ENCODE data around the gene TSPAN14. TPM values are rescaled to one million over a fixed set of nuclear protein-coding genes. Genes with fewer than 3 reads are reported as not detected.
A peak's percentile ranks its signal among the peaks of the same experiment; 100 is the strongest.

TSPAN14 gene
- total and polyA plus RNA-seq, 2 of the 13 experiments (the other 11 are each of a cell fraction or from before 2014, with no cell fraction given), result 24.1 to 80.6 TPM

- TF ChIP-seq FIP1L1 (IDR thresholded peaks at IDR 0.05; ENCODE audit: borderline replicate concordance, insufficient read depth, low read depth, low read length), result no peak
These were observed 61.4 kb downstream of the TSPAN14 start (continued) for GRCh38 chr10:80515511-80515910.

GRCh38 chr10:80515941-80516340 lies 61.8 kb downstream of the TSPAN14 start:
- CTCF ChIA-PET (ENCODE audit: low intra/inter-chr PET ratio, low total read pairs), result no interaction called here
- FAIRE-seq (no peak), DNase-seq (ENCODE audit: low spot score) (no peak), ATAC-seq (no peak)
- no peaks in the 10 kb centered on the region for H4K20me1 ChIP-seq (ENCODE audit: insufficient read depth, low read length)
- no peaks in the 10 kb centered on the region for H3K4me1 ChIP-seq (ENCODE audit: insufficient read depth, low read length)
- H3K9me3 ChIP-seq (ENCODE audit: low read length), result no peaks in the 10 kb centered on the region
- no peak overlapping the region for H3K27ac ChIP-seq (ENCODE audit: extremely low read length, insufficient read depth, low read length)
- H3K4me3 ChIP-seq (replicated peaks in 1 of 3; ENCODE audit: insufficient read depth in 1 of 3, low read depth in 2 of 3, low read length in 3 of 3), result no peak overlapping the region
- TF ChIP-seq AGO2 (optimal IDR thresholded peaks at IDR 0.05; ENCODE audit: low read depth, low read length), result peak; percentile 16
- no peak for TF ChIP-seq AHDC1 (CRISPR knock-in tag; IDR thresholded peaks at IDR 0.05; ENCODE audit: borderline replicate concordance)
- in situ Hi-C loops (cut with HindIII; ENCODE audit: extremely low pct_ligation_motif_present, low pct_unique_long_range_greater_than_20kb), result loop anchor here (25.0 kb wide), 1 partner anchor 254 kb away; no protein-coding TSS in a partner anchor
- POLR2A ChIA-PET, result no interaction called here
- 97% methylated on average over 11 of the region's 12 CpGs for WGBS (ENCODE audit: low lambda C conversion rate)
- H2AFZ ChIP-seq (ENCODE audit: low read length), result no peak overlapping the region
- no peak overlapping the region for H3K9ac ChIP-seq (ENCODE audit: insufficient read depth, low read depth, low read length)
- intact Hi-C loops (cut with micrococcal nuclease; ENCODE audit: unreplicated experiment), result no loop called here
- no peak overlapping the region for H3K4me2 ChIP-seq (ENCODE audit: low read depth, low read length)
- H3K36me3 ChIP-seq (replicated peaks in 1 of 2; ENCODE audit: control insufficient read depth in 1 of 2, insufficient read depth in 2 of 2, low read length in 2 of 2), result peaks cover 59 to 90% of the 10 kb centered on the region in 2 experiments
- BruUV-seq (replicated peaks), result no TSS peak
- H3K79me2 ChIP-seq (ENCODE audit: insufficient read depth, low read length), result no peaks in the 10 kb centered on the region
- no peaks in the 10 kb centered on the region for H3K27me3 ChIP-seq (ENCODE audit: control insufficient read depth in 1 of 2, insufficient read depth in 2 of 2, low read length in 2 of 2)
